Measurements from ENCODE around the gene FLT4. TPM values are rescaled to one million over a fixed set of nuclear protein-coding genes. Genes with fewer than 3 reads are reported as not detected.

FLT4 gene
- total RNA-seq, 2 experiments from 2014 or later = not detected

DNA sequence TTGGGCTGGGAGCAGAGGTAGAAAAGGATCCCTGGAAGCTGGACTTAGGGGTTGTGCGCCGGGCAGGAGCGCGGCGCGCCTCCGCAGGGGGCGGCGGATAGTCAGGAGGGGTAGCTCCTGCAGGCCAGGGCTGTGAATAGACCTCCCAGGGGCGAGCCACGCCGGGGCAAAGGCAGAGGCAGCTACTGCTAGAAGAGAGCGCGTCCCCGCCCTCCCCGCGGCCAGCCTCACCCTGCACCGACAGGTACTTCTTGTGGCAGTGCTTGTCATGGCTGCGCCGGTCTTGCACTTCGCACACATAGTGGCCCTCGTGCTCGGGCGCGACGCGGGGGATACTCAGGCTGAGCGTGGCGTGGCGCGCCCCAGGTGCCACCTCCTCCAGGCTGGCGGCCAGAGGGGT, 28.1 kb downstream of the FLT4 start:
- H3K79me2 ChIP-seq (ENCODE audit: insufficient read depth, low read depth, low read length) = no peaks in the 10 kb centered on the region
- peaks cover 6% of the 10 kb centered on the region for H3K4me1 ChIP-seq (ENCODE audit: insufficient read depth, low read length, poor library complexity, severe bottlenecking)
- H3K4me2 ChIP-seq (ENCODE audit: low read length) = no peak overlapping the region
- CTCF ChIA-PET (ENCODE audit: unreplicated experiment) = no interaction called here
- H3K4me3 ChIP-seq (ENCODE audit: low read depth, low read length, poor library complexity, severe bottlenecking) = no peak overlapping the region
- no peak overlapping the region for H3K27ac ChIP-seq (ENCODE audit: low read depth, low read length, poor library complexity, severe bottlenecking)
- H3K9me3 ChIP-seq (ENCODE audit: low read length) = no peaks in the 10 kb centered on the region
- TF ChIP-seq EZH2phosphoT487 (IDR thresholded peaks at IDR 0.05; ENCODE audit: borderline replicate concordance, low read depth, low read length) = no peak
- TF ChIP-seq, protein P1, sequence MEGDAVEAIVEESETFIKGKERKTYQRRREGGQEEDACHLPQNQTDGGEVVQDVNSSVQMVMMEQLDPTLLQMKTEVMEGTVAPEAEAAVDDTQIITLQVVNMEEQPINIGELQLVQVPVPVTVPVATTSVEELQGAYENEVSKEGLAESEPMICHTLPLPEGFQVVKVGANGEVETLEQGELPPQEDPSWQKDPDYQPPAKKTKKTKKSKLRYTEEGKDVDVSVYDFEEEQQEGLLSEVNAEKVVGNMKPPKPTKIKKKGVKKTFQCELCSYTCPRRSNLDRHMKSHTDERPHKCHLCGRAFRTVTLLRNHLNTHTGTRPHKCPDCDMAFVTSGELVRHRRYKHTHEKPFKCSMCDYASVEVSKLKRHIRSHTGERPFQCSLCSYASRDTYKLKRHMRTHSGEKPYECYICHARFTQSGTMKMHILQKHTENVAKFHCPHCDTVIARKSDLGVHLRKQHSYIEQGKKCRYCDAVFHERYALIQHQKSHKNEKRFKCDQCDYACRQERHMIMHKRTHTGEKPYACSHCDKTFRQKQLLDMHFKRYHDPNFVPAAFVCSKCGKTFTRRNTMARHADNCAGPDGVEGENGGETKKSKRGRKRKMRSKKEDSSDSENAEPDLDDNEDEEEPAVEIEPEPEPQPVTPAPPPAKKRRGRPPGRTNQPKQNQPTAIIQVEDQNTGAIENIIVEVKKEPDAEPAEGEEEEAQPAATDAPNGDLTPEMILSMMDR (conservative IDR thresholded peaks at IDR 0.05; ENCODE audit: low read length) = no peak
- no TSS peak for BruUV-seq (replicated peaks)
- no peaks in the 10 kb centered on the region for H4K20me1 ChIP-seq (ENCODE audit: insufficient read depth, low read length)
- DNase-seq (ENCODE audit: low spot score) = no peak
- intact Hi-C loops (cut with micrococcal nuclease; ENCODE audit: unreplicated experiment) = no loop called here
- H3K9me2 ChIP-seq (ENCODE audit: insufficient read depth, low read length) = no peaks in the 10 kb centered on the region
- no peaks in the 10 kb centered on the region for H3K36me3 ChIP-seq (ENCODE audit: insufficient read depth, low read length)
- POLR2A ChIA-PET = no interaction called here
- no peak overlapping the region for H2AFZ ChIP-seq (ENCODE audit: low read length)

DNA sequence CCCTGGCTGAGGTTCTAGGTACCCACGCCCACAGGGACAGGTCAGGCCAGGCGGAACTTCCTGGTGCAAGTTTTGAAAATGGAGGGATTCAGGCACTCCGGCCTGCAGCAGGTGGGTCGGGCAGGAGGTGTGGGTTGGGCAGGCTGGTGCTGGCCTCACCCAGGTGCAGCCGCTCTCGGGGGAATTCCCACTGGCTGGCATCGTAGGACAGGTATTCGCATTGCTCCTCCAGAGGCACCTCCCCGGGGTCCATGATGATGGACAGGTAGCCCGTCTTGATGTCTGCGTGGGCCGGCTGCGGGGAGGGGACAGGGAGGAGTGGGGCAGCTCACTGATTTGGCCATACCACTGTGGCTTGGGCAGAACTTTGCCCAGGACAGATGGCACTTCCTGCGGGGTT, 29.4 kb downstream of the FLT4 start:
- H3K79me2 ChIP-seq (ENCODE audit: insufficient read depth, low read depth, low read length) = no peaks in the 10 kb centered on the region
- BruUV-seq (replicated peaks) = no TSS peak
- ChIA-PET CTCF (ENCODE audit: unreplicated experiment) (no interaction called here), POLR2A (no interaction called here)
- H3K4me1 ChIP-seq (ENCODE audit: insufficient read depth, low read length, poor library complexity, severe bottlenecking) = peaks cover 6% of the 10 kb centered on the region
- H4K20me1 ChIP-seq (ENCODE audit: insufficient read depth, low read length) = no peaks in the 10 kb centered on the region
- no peaks in the 10 kb centered on the region for H3K9me3 ChIP-seq (ENCODE audit: low read length)
- H3K4me3 ChIP-seq (ENCODE audit: low read depth, low read length, poor library complexity, severe bottlenecking) = no peak overlapping the region
- no peak for TF ChIP-seq EZH2phosphoT487 (IDR thresholded peaks at IDR 0.05; ENCODE audit: borderline replicate concordance, low read depth, low read length)
- TF ChIP-seq, protein P1 (conservative IDR thresholded peaks at IDR 0.05; ENCODE audit: low read length) = no peak
- intact Hi-C loops (cut with micrococcal nuclease; ENCODE audit: unreplicated experiment) = no loop called here
- no peaks in the 10 kb centered on the region for H3K36me3 ChIP-seq (ENCODE audit: insufficient read depth, low read length)
- no peak overlapping the region for H2AFZ ChIP-seq (ENCODE audit: low read length)
- H3K27ac ChIP-seq (ENCODE audit: low read depth, low read length, poor library complexity, severe bottlenecking) = no peak overlapping the region
- H3K4me2 ChIP-seq (ENCODE audit: low read length) = no peak overlapping the region
- H3K9me2 ChIP-seq (ENCODE audit: insufficient read depth, low read length) = no peaks in the 10 kb centered on the region
- no peak for DNase-seq (ENCODE audit: low spot score)

DNA sequence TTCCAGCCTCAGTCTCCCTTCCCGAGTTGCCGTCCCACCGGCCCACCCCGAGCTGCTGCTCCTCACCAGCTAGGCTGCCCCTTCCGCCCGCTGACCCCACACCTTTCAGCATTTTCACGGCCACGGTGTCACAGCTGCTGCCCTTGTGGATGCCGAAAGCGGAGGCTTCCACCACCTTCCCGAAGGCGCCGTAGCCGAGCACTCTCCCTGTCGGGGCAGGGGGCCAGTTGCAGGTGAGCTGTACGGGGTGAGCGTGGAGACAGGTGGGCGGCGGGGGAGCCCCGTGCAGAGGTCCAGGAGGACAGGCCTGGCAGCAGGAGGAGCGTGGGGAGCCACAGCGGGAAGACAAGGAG, 29.9 kb downstream of the FLT4 start:
- Histone ChIP-seq H3K4me1 (ENCODE audit: insufficient read depth, low read length, poor library complexity, severe bottlenecking) (peaks cover 6% of the 10 kb centered on the region), H3K79me2 (ENCODE audit: insufficient read depth, low read depth, low read length) (no peaks in the 10 kb centered on the region), H3K4me2 (ENCODE audit: low read length) (no peak overlapping the region), H4K20me1 (ENCODE audit: insufficient read depth, low read length) (no peaks in the 10 kb centered on the region), H3K27ac (ENCODE audit: low read depth, low read length, poor library complexity, severe bottlenecking) (no peak overlapping the region), H2AFZ (ENCODE audit: low read length) (no peak overlapping the region), H3K36me3 (ENCODE audit: insufficient read depth, low read length) (no peaks in the 10 kb centered on the region), H3K9me2 (ENCODE audit: insufficient read depth, low read length) (no peaks in the 10 kb centered on the region), H3K4me3 (ENCODE audit: low read depth, low read length, poor library complexity, severe bottlenecking) (no peak overlapping the region), H3K9me3 (ENCODE audit: low read length) (no peaks in the 10 kb centered on the region)
- TF ChIP-seq, protein P1 (conservative IDR thresholded peaks at IDR 0.05; ENCODE audit: low read length) = no peak
- no peak for TF ChIP-seq EZH2phosphoT487 (IDR thresholded peaks at IDR 0.05; ENCODE audit: borderline replicate concordance, low read depth, low read length)
- ChIA-PET POLR2A (no interaction called here), CTCF (ENCODE audit: unreplicated experiment) (no interaction called here)
- no peak for DNase-seq (ENCODE audit: low spot score)
- intact Hi-C loops (cut with micrococcal nuclease; ENCODE audit: unreplicated experiment) = no loop called here
- no TSS peak for BruUV-seq (replicated peaks)
